Measurements from ENCODE around the gene IL24. TPM values are rescaled to one million over a fixed set of nuclear protein-coding genes. Genes with fewer than 3 reads are reported as not detected.

Gene IL24
- total RNA-seq, 1 donor from 2014 or later, result not detected

GRCh38 chr1:206951318-206952100 lies 54.3 kb downstream of the IL24 start:
- no peak for DNase-seq
- no peak overlapping the region for H3K27ac Mint-ChIP-seq
- ChIA-PET POLR2A (no interaction called here), CTCF (interaction anchor here (0.9 to 1.9 kb wide), 3 partner anchors 20 to 39 kb away, joined by 3 to 8 read pairs (median 4); no protein-coding TSS in a partner anchor)
- TF ChIP-seq CTCF (IDR thresholded peaks at IDR 0.05), result no peak
- peaks cover 3% of the 10 kb centered on the region for H3K9me3 Mint-ChIP-seq
- no peak overlapping the region for H3K4me3 Mint-ChIP-seq
- H3K4me1 Mint-ChIP-seq, result peaks cover 42% of the 10 kb centered on the region
- H3K36me3 Mint-ChIP-seq (ENCODE audit: low read depth), result no peaks in the 10 kb centered on the region
- intact Hi-C loops (cut with micrococcal nuclease), result loop anchor here (2.0 kb wide), 1 partner anchor 15 kb away; no protein-coding TSS in a partner anchor
- ATAC-seq (ENCODE audit: low read depth), result no peak
- peaks cover 2% of the 10 kb centered on the region for H3K27me3 Mint-ChIP-seq

GRCh38 chr1:206952171-206952570 lies 54.9 kb downstream of the IL24 start:
- Mint-ChIP-seq H3K27me3 (no peaks in the 10 kb centered on the region), H3K4me3 (no peak overlapping the region), H3K27ac (no peak overlapping the region), H3K9me3 (peaks cover 3% of the 10 kb centered on the region), H3K36me3 (ENCODE audit: low read depth) (no peaks in the 10 kb centered on the region), H3K4me1 (peaks cover 42% of the 10 kb centered on the region)
- ATAC-seq (ENCODE audit: low read depth) (no peak), DNase-seq (no peak)
- TF ChIP-seq CTCF (IDR thresholded peaks at IDR 0.05), result no peak
- intact Hi-C loops (cut with micrococcal nuclease), result loop anchor here (2.0 kb wide), 1 partner anchor 15 kb away; no protein-coding TSS in a partner anchor
- POLR2A ChIA-PET, result no interaction called here
- CTCF ChIA-PET, result interaction anchor here (0.9 to 1.9 kb wide), 2 partner anchors 30 to 39 kb away, joined by 4 to 8 read pairs; no protein-coding TSS in a partner anchor

- ChIA-PET CTCF (no interaction called here), POLR2A (no interaction called here)
- TF ChIP-seq CTCF (IDR thresholded peaks at IDR 0.05), result no peak
- DNase-seq, result no peak
- Mint-ChIP-seq H3K4me3 (no peak overlapping the region), H3K9me3 (peaks cover 3% of the 10 kb centered on the region), H3K27me3 (no peaks in the 10 kb centered on the region), H3K27ac (no peak overlapping the region), H3K36me3 (ENCODE audit: low read depth) (no peaks in the 10 kb centered on the region), H3K4me1 (peaks cover 42% of the 10 kb centered on the region)
- ATAC-seq (ENCODE audit: low read depth), result no peak
- intact Hi-C loops (cut with micrococcal nuclease), result loop anchor here (2.0 kb wide), 1 partner anchor 14 kb away; no protein-coding TSS in a partner anchor
Measured at GRCh38 chr1:206953126-206953525, 55.9 kb downstream of the IL24 start.

GRCh38 chr1:206953626-206954025 lies 56.4 kb downstream of the IL24 start:
- TF ChIP-seq CTCF (IDR thresholded peaks at IDR 0.05), result no peak
- ATAC-seq (ENCODE audit: low read depth), result no peak
- H3K9me3 Mint-ChIP-seq, result peaks cover 3% of the 10 kb centered on the region
- ChIA-PET POLR2A (no interaction called here), CTCF (interaction anchor here (1.3 kb wide), 1 partner anchor 20 kb away, joined by 5 read pairs; no protein-coding TSS in a partner anchor)
- peaks cover 42% of the 10 kb centered on the region for H3K4me1 Mint-ChIP-seq
- H3K27ac Mint-ChIP-seq, result no peak overlapping the region
- intact Hi-C loops (cut with micrococcal nuclease), result loop anchor here (2.0 kb wide), 1 partner anchor 13 kb away; no protein-coding TSS in a partner anchor
- H3K4me3 Mint-ChIP-seq, result no peak overlapping the region
- H3K27me3 Mint-ChIP-seq, result no peaks in the 10 kb centered on the region
- no peak for DNase-seq
- no peaks in the 10 kb centered on the region for H3K36me3 Mint-ChIP-seq (ENCODE audit: low read depth)

Other genes starting within 250 kb of the IL24 start
- gene MAPKAPK2, start 212.5 kb upstream of the IL24 start, total RNA-seq, result 71.2 and 72.1 TPM in 2 replicates
- not detected in 2 replicates for gene IL19, start 126.7 kb upstream of the IL24 start, total RNA-seq
- gene IL10, start 124.9 kb upstream of the IL24 start, total RNA-seq, result 2.8 and 3.4 TPM in 2 replicates
- gene IL20, start 31.8 kb upstream of the IL24 start, total RNA-seq, result not detected in 2 replicates
- 134 and 146 TPM in 2 replicates for gene FCMR, start 24.5 kb downstream of the IL24 start, total RNA-seq
- gene PIGR, start 49.0 kb downstream of the IL24 start, total RNA-seq, result 0.49 and 1.00 TPM in 2 replicates
- not detected in 2 replicates for gene FCAMR, start 73.0 kb downstream of the IL24 start, total RNA-seq
- 0.09 TPM in 1 of 2 replicates, not detected in the other for gene C1orf116, start 135.3 kb downstream of the IL24 start, total RNA-seq
- gene YOD1, start 153.8 kb downstream of the IL24 start, total RNA-seq, result 9.1 and 10.8 TPM in 2 replicates
- 7.6 and 10.1 TPM in 2 replicates for gene PFKFB2, start 155.8 kb downstream of the IL24 start, total RNA-seq
- gene C4BPB, start 191.4 kb downstream of the IL24 start, total RNA-seq, result 0.17 and 0.47 TPM in 2 replicates
- not detected in 2 replicates for gene C4BPA, start 206.8 kb downstream of the IL24 start, total RNA-seq